WTC11 (cell line): ENCODE results near the gene COG5.

Source experiments
- ATF2 ChIP-seq: sonication (generic); formaldehyde crosslinking; IDR thresholded peaks from 2 replicates; pipeline ENCODE4 v1.8.1; 2022; ENCODE audit warnings: low read depth, missing genetic modification reagents, borderline replicate concordance
- CTCF ChIP-seq: fragments of 200-600 bp; IDR thresholded peaks from 2 replicates; pipeline ENCODE4 v1.8.0; 2022; ENCODE audit warnings: antibody characterized with exemption
- GTF2I ChIP-seq: fragments of 250-450 bp; sonication (Bioruptor Pico); conservative IDR thresholded peaks from 2 replicates; pipeline ENCODE4 v1.4.0; 2021; ENCODE audit warnings: mild to moderate bottlenecking
- USF2 ChIP-seq: sonication (generic); formaldehyde crosslinking; IDR thresholded peaks from 2 replicates; pipeline ENCODE4 v1.8.1; 2023; ENCODE audit warnings: mild to moderate bottlenecking, missing genetic modification reagents, moderate library complexity
- ZNF532 ChIP-seq: fragments of 250-450 bp; sonication (Bioruptor Pico); IDR thresholded peaks from 2 replicates; pipeline ENCODE4 v1.9.0; 2021; ENCODE audit warnings: mild to moderate bottlenecking, borderline replicate concordance

GRCh38 chr7:107559864-107560263, 3.9 kb downstream of the COG5 start:
- TF ChIP-seq GTF2I (CRISPR knock-in tag) = no peak
- TF ChIP-seq ATF2 = no peak
- no peak for TF ChIP-seq CTCF
- no peak for TF ChIP-seq ZNF532 (CRISPR knock-in tag)
- no peak for TF ChIP-seq USF2
